ENCODE results near the gene SVEP1. TPM values are rescaled to one million over a fixed set of nuclear protein-coding genes. Genes with fewer than 3 reads are reported as not detected.

The SVEP1 gene
- total RNA-seq, 2 donors from 2014 or later = 0.11 to 0.13 TPM

DNA sequence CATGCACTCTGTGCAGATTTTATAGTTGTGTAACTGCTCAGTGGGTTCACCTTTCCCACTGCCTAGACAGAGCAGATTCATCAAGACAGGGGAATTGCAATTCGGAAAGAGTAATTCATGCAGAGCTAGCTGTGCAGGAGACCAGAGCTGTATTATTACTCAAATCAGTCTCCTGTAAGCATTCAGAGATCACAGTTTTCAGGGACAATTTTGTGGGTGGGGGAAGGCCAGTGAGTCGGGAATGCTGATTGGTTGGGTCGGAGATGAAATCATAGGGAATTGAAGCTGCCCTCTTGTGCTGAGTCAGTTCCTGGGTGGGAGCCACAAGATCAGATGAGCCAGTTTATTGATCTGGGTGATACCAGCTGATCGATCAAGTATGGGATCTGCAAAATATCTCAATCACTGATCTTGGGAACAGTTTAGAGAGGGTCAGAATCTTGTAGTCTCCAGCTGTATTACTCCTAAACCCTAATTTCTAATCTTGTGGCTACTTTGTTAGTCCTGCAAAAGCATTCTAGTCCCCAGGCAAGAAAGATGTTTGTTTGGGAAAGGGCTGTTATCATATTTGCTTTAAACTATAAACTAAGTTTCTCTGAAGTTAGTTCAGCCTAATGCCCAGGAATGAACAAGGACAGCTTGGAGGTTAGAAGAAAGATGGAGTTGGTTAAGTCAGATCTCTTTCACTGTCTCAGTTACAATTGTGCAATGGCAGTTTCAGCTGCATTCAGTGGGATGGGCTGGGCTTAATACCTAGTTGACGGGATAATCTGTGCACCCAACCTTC lies 12.7 kb upstream of the SVEP1 start:
- no peaks in the 10 kb centered on the region for H3K4me1 Mint-ChIP-seq
- H3K9me3 Mint-ChIP-seq = peaks cover 8% of the 10 kb centered on the region
- no peak for ATAC-seq (replicated peaks)
- H3K36me3 Mint-ChIP-seq (ENCODE audit: low read depth) = no peaks in the 10 kb centered on the region
- no peaks in the 10 kb centered on the region for H3K27me3 Mint-ChIP-seq
- H3K27ac Mint-ChIP-seq = no peak overlapping the region
- no peak overlapping the region for H3K4me3 Mint-ChIP-seq

DNA sequence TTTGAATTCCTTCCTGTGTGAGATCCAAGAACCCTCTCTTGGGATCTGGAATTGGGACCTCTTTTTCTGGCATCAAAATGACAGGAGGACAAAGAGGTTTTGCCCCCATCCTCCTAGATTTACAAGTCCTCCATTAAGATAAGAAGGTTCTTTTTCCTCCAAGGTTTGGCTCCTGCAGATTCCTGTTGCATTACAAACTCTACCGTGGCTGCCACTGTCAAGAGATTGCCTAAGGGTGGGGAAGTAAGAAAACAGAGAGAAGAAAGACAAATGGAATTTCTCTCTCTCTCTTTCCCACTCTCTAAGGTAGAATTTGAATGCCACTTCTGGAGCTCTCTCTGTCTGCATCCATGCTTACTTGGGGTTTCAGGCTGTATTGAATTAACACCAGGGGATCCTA lies 12.0 kb upstream of the SVEP1 start:
- Mint-ChIP-seq H3K36me3 (ENCODE audit: low read depth) (no peaks in the 10 kb centered on the region), H3K4me3 (no peak overlapping the region), H3K27me3 (no peaks in the 10 kb centered on the region), H3K27ac (no peak overlapping the region), H3K9me3 (peaks cover 9% of the 10 kb centered on the region), H3K4me1 (no peaks in the 10 kb centered on the region)
- ATAC-seq (replicated peaks) = no peak

DNA sequence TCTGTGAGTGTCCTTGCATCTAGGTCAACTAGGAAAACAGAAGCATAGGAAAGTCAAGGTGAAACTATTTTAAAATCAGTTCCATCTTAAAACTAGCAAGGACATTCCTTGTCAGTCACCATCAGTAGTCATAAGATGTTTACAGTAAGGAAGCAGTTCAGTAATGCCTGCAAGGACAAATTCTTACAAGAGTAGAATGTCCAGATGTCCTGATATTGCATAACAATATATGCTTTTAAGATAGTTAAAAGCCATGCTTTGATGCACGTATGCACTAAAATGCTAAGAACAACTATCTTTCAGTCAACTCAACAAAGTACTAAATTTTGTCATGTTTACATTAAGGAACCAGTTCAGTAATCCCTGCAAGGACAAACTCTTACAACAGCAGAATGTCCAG lies 11.3 kb upstream of the SVEP1 start:
- Mint-ChIP-seq H3K4me3 (no peak overlapping the region), H3K36me3 (ENCODE audit: low read depth) (no peaks in the 10 kb centered on the region), H3K27me3 (no peaks in the 10 kb centered on the region), H3K27ac (no peak overlapping the region), H3K9me3 (peaks cover 15% of the 10 kb centered on the region), H3K4me1 (no peaks in the 10 kb centered on the region)
- no peak for ATAC-seq (replicated peaks)

DNA sequence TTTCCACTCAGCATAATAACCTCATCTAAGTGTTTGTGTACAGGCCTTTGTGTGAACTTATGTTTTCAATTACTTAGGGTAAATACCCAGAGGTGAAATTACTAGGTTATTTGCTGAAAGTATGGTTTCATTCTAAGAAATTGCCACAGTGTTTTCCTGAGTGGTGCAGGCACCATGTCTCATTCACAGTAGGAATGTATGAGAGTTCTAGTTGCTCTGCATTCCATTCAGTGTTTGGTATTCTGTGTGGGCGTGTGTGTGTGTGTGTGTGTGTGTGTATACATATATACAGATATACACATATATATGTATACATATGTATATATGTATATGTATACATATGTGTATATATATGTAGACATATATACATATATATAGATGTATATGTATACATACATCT lies 8.8 kb upstream of the SVEP1 start:
- ATAC-seq (replicated peaks) = no peak
- Mint-ChIP-seq H3K9me3 (peaks cover 15% of the 10 kb centered on the region), H3K27ac (no peak overlapping the region)

DNA sequence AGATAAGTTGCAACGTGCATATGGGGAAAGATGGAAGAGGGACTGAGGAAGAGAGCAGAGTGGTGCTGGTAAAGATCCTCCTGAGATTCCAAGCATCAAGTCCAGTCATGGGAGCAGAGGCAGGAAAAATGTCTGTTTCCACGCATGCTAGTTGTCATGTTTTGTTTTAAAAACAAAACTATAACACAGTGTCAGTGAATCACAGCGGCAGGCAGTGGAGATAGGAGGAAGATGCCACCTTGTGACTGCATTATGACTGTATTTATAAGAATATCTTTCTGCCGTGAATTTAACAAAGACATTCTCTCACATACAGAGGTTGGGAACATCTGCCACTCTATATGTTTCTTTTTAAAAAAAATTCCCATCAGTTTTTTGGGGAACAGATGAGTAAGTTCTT lies 3.7 kb upstream of the SVEP1 start:
- ATAC-seq (replicated peaks) = no peak
- Mint-ChIP-seq H3K27ac (no peak overlapping the region), H3K36me3 (ENCODE audit: low read depth) (no peaks in the 10 kb centered on the region), H3K9me3 (peaks cover 7% of the 10 kb centered on the region), H3K27me3 (peaks cover 26% of the 10 kb centered on the region), H3K4me1 (no peaks in the 10 kb centered on the region), H3K4me3 (no peak overlapping the region)

More for the DNA sequence above, 8.8 kb upstream of the SVEP1 start:
- H3K27me3 Mint-ChIP-seq = no peaks in the 10 kb centered on the region
- H3K4me3 Mint-ChIP-seq = no peak overlapping the region
- H3K36me3 Mint-ChIP-seq (ENCODE audit: low read depth) = no peaks in the 10 kb centered on the region
- no peaks in the 10 kb centered on the region for H3K4me1 Mint-ChIP-seq

DNA sequence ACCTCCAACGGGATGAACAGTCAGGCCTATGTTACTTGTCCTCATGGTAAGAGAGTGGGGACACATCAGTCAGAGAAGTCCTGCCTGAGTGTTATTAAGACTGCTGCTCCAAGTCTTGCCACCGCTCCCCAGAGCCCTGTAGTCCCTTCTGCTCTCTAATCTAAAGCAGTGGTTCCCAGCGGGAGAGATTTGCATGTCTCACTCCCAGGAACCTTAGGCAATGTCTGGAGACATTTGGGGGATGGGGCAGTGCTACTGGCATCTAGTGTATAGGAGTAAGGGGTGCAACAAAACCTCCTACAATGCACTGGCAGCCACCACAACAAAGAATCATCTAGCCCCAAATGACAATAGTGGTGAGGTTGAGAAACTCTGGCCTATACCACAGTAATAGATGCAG lies 2.6 kb upstream of the SVEP1 start:
- Mint-ChIP-seq H3K27me3 (peaks cover 37% of the 10 kb centered on the region), H3K4me3 (no peak overlapping the region), H3K36me3 (ENCODE audit: low read depth) (no peaks in the 10 kb centered on the region), H3K4me1 (no peaks in the 10 kb centered on the region), H3K9me3 (peaks cover 7% of the 10 kb centered on the region), H3K27ac (no peak overlapping the region)
- no peak for ATAC-seq (replicated peaks)

DNA sequence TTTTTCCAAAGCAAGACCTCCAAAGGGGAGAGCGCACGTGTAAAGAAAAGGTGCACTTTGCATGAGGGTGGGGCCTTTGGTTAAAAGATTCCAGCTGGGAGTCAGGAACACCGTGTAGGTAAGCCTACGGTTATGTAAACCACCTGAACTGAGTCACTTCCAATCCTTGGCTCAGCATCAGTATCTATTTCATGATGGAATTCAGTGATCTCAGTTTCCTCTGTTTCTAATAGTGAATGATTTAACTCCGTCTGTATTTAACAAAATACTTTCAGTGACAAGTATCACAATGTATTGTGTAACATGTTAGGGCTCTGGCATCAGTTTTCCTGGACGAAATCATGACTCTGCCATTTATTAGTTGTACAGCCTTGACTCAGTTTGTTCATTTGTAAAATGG lies 1.3 kb upstream of the SVEP1 start:
- Mint-ChIP-seq H3K4me3 (no peak overlapping the region), H3K9me3 (no peaks in the 10 kb centered on the region), H3K27ac (no peak overlapping the region), H3K36me3 (ENCODE audit: low read depth) (no peaks in the 10 kb centered on the region), H3K4me1 (no peaks in the 10 kb centered on the region), H3K27me3 (peaks cover 39% of the 10 kb centered on the region)
- no peak for ATAC-seq (replicated peaks)

DNA sequence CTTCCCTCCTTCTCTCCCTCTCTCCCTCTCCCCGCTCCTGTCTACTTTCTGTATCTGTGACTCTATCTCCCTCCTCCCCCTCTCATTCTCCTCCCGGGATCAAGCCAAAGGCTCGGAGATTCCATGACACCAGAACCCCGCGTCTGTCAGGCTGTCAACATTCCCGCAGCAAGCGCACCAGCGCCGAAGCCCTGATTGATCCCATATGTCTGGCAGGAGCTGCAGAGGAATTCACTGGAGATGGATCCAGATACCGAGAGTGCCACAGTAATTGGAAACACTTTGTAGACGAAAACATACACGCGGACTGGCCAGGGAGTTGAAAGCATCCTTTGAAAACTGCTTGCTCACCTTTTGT lies 300 bp upstream of the SVEP1 start:
- Mint-ChIP-seq H3K27me3 (peaks cover 39% of the 10 kb centered on the region), H3K4me3 (no peak overlapping the region), H3K27ac (no peak overlapping the region), H3K9me3 (no peaks in the 10 kb centered on the region), H3K4me1 (no peaks in the 10 kb centered on the region), H3K36me3 (ENCODE audit: low read depth) (no peaks in the 10 kb centered on the region)
- no peak for ATAC-seq (replicated peaks)

DNA sequence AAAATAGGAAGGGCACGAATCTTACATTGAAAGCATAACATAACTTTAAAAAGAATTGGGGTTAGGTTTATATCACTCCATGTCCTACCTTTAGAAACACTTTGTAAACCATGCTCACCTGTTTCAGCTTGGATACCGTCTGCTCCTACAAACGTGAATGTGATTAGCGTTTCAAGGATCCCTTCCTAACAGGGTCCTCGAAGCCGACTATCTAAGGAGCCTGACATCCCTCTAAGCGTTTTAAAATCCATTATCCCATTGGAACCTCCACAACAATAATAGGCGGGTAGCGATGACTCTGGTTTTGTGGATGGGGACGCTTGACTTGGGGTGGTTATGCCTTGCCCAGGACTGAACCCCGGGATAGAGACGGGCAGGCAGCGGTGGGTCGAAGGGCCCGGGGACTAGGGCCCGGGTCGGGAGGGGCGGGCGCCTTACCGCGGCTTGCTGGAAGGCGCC lies 937 bp downstream of the SVEP1 start:
- Mint-ChIP-seq H3K36me3 (ENCODE audit: low read depth) (no peaks in the 10 kb centered on the region), H3K27ac (no peak overlapping the region), H3K9me3 (no peaks in the 10 kb centered on the region), H3K27me3 (peaks cover 39% of the 10 kb centered on the region), H3K4me1 (no peaks in the 10 kb centered on the region), H3K4me3 (no peak overlapping the region)
- ATAC-seq (replicated peaks) = no peak

DNA sequence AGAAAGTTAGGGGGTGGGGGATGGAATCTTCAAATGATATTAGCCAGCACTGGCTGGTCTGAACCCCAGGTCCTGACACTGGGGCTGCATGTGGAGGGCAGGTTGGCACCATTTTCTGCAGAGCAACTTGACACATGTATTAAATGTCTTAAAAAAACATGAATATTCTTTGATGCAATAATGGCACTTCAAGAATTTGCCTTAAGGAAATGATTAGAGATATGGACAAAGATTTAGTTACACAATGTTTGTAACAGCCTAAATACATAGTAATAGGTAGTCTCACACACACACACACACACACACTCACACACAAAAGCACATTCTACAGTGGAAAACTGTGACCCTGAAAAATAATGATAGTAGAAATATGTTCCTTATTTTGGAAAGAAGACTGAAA lies 3.6 kb downstream of the SVEP1 start:
- no peak for ATAC-seq (replicated peaks)
- H3K9me3 Mint-ChIP-seq = no peaks in the 10 kb centered on the region
- no peak overlapping the region for H3K27ac Mint-ChIP-seq
- H3K27me3 Mint-ChIP-seq = peaks cover 39% of the 10 kb centered on the region
- no peaks in the 10 kb centered on the region for H3K4me1 Mint-ChIP-seq
- H3K4me3 Mint-ChIP-seq = no peak overlapping the region
- no peaks in the 10 kb centered on the region for H3K36me3 Mint-ChIP-seq (ENCODE audit: low read depth)

DNA sequence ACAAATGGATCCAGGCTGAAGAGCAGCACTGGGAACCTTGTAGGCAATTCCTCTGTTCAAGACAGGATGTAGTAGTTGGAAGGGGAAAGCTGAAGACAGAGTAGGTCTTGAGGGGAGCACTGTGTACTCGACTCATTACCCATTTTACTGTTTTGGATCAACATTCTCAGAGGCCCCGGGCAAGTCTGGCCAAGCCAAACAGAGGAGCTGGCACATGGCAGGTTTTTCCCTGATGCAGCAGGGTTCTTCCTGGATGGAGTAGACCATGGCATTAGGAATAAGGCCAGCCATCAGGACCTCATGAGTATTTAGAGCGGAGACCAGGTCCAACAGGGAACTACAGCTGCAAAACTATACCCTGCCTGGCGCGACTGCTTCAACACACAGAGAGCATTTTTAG lies 4.4 kb downstream of the SVEP1 start:
- H3K27me3 Mint-ChIP-seq = peaks cover 31% of the 10 kb centered on the region
- H3K27ac Mint-ChIP-seq = no peak overlapping the region
- H3K4me1 Mint-ChIP-seq = no peaks in the 10 kb centered on the region
- H3K36me3 Mint-ChIP-seq (ENCODE audit: low read depth) = no peaks in the 10 kb centered on the region
- ATAC-seq (replicated peaks) = no peak
- no peaks in the 10 kb centered on the region for H3K9me3 Mint-ChIP-seq
- H3K4me3 Mint-ChIP-seq = no peak overlapping the region

DNA sequence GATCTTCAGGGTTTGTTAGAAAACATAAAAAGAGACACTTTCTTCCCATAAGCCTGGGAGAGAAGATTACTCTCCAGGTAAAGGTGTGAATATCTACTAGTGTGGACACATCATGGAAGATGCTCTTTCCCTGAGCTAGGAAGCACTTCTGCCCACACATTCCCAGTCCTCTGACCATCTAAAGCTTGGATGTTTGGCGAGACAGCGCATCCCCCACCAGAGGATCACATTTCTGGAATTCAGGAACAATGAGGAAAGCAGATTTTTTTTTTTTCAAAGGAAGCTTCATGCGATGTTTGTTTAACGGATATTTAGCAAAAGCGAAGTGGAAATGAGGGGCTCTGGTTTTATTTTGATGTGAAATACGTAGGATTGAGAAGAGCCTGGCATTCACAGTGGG lies 6.2 kb downstream of the SVEP1 start:
- Mint-ChIP-seq H3K36me3 (ENCODE audit: low read depth) (no peaks in the 10 kb centered on the region), H3K9me3 (no peaks in the 10 kb centered on the region), H3K27ac (no peak overlapping the region)

DNA sequence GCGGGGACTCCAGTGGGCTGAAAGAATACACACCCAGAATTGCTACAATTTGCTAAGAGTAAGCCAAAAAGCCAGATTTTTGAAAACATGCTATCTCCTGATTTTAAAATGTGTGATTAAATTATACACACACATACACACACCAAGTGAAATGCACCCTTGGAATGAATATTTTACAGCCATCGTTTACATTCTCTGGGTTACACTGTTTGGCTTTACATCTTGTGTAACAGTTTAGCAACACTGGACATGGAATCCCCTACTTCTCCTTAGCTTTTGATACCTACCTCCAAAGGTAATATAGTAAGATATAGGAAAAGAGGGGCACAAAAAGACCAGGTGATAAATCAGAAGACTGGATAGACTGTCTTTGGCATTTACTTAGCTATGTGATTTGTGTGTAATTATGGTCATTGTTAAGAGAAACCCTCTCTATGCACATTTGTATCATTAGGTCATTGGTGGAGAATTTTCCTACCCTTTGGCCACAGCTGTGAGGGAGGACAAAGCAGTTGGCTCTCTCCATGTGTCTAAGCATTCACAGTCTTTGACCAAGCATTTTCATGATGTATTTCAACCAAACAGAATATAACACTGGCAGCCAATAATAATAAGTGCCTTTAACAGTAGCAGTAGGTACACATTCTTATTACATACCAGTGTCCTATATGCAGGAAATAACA lies 7.6 kb downstream of the SVEP1 start:
- Mint-ChIP-seq H3K9me3 (no peaks in the 10 kb centered on the region), H3K4me1 (no peaks in the 10 kb centered on the region), H3K36me3 (ENCODE audit: low read depth) (no peaks in the 10 kb centered on the region), H3K4me3 (no peak overlapping the region), H3K27me3 (peaks cover 3% of the 10 kb centered on the region), H3K27ac (no peak overlapping the region)
- no peak for ATAC-seq (replicated peaks)

More for the DNA sequence above, 6.2 kb downstream of the SVEP1 start:
- no peak for ATAC-seq (replicated peaks)
- no peak overlapping the region for H3K4me3 Mint-ChIP-seq
- H3K4me1 Mint-ChIP-seq = no peaks in the 10 kb centered on the region
- peaks cover 17% of the 10 kb centered on the region for H3K27me3 Mint-ChIP-seq

DNA sequence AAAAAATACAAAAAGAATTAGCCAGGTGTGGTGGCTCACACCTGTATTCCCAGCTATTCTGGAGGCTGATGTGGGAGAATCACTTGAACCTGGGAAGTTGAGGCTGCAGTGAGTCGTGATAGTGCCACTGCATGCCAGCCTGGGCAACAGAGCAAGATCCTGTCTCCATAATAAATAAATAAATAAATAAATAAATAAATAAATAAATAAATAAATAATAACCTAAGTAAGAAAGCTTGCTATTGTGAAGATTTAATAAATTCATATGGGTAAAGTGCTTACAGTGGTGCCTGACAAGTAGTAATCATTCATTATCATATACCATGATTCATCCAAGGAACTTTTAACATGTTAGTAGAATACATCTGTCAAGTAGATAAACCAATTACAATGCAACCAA lies 13.4 kb downstream of the SVEP1 start:
- H3K4me3 Mint-ChIP-seq = no peak overlapping the region
- H3K27me3 Mint-ChIP-seq = peaks cover under 1% of the 10 kb centered on the region
- peaks cover 1% of the 10 kb centered on the region for H3K9me3 Mint-ChIP-seq
- no peaks in the 10 kb centered on the region for H3K4me1 Mint-ChIP-seq
- no peak for ATAC-seq (replicated peaks)
- H3K27ac Mint-ChIP-seq = no peak overlapping the region
- no peaks in the 10 kb centered on the region for H3K36me3 Mint-ChIP-seq (ENCODE audit: low read depth)

DNA sequence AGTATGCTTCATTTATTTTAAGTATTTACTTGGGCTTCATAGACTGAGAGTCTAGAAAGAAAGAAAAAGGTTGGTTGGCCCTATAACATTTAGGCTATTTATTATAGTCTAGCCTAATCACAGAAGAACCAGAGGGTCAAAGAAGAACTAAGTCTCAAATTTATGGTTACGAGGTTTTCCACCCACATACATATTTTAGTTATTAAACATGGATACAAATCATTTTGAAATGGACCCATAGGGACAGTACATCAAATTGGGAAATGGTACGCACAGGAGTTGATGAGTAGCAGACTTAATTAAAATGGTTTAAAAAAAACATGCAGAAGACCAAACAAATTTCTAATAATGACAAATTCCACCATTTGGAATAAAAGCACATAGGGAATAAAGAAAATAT lies 17.7 kb downstream of the SVEP1 start:
- no peak overlapping the region for H3K4me3 Mint-ChIP-seq
- H3K27ac Mint-ChIP-seq = no peak overlapping the region
- H3K36me3 Mint-ChIP-seq (ENCODE audit: low read depth) = no peaks in the 10 kb centered on the region
- peaks cover 4% of the 10 kb centered on the region for H3K9me3 Mint-ChIP-seq
- no peak for ATAC-seq (replicated peaks)
- H3K4me1 Mint-ChIP-seq = no peaks in the 10 kb centered on the region
- H3K27me3 Mint-ChIP-seq = peaks cover 5% of the 10 kb centered on the region
